NCI-H345 (cell line): ENCODE results near the gene RNU5B-1.
A peak's percentile ranks its signal among the peaks of the same experiment; 100 is the strongest.
"Not testable (repeated sequence)": the region's sequence is repeated elsewhere in the genome, so short reads cannot be mapped to it uniquely, and the experiment has no call there.

Source experiments
- DNase-seq: peaks from one replicate; lab custom pipeline; 2025; lab: John Stamatoyannopoulos, UW

Gene RNU5B-1

DNA sequence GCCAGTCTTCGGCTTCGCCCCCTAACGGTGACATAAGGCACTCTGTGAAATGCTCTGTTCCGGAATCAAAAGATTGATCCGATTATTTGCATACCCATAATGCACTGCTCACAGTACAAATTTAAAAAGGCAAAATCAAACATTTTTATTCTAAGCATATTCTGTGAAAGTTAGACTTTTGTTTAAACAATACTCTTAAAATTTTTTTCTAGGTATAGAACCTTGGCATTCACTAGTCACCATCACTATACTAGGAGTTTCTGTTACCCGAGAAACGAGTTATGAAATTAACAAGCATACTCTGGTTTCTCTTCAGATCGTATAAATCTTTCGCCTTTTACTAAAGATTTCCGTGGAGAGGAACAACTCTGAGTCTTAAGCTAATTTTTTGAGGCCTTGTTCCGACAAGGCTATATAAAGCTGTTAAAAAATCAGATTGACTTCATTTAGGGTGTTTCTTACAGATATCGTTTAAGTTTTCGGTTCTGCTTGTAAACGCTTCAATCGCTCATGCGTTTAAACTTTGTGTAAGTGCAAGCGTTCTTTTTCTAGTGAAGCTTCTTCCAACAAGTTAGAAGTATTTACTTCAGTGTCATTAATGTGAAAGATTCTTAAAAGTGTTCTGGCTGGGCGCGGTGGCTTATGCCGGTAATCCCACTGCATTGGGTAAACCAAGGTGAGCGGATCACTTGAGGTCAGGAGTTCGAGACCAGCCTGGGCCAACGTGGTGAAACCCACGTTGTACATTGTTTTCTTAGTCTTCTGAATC lies at the start of gene RNU5B-1:
RNU5B-1 (plus strand) TSS at position 297 of the 769 bp plus-strand sequence.
- peak; percentile 81 for DNase-seq

GRCh38 chr15:65254758-65255157 lies 49.7 kb upstream of the RNU5B-1 start:
- no peak for DNase-seq

DNA sequence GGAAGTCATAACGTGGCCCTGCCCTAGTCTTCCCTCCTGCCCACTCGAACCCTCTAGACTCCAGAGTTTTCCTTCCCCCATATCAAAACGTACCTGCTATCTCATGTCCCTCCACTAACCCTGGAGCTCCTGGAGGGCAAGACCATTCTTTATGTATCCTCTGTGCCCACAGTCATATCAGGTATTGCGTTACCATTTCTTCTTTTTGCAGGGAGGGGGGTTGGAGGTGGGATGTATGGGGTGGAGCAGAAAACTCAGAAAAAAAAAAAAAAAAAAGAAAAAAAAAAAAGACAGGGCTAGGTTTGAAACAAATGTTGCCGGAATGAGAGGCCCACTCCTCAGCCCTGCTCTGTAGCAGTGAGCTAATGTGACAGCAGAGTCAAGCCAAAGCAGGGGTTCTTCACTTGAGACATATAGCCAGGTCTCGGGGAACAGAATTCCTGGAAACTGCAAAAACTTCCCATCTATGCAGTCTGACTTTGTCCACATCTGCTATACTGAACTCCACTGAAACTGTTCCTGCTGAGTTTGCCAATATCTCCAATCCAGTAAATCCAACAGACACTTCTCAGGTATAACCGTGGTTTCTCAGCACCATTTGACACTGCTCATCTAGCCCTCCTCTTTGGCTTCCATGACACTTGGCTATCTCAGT lies 48.9 kb upstream of the RNU5B-1 start:
- DNase-seq = no peak

DNA sequence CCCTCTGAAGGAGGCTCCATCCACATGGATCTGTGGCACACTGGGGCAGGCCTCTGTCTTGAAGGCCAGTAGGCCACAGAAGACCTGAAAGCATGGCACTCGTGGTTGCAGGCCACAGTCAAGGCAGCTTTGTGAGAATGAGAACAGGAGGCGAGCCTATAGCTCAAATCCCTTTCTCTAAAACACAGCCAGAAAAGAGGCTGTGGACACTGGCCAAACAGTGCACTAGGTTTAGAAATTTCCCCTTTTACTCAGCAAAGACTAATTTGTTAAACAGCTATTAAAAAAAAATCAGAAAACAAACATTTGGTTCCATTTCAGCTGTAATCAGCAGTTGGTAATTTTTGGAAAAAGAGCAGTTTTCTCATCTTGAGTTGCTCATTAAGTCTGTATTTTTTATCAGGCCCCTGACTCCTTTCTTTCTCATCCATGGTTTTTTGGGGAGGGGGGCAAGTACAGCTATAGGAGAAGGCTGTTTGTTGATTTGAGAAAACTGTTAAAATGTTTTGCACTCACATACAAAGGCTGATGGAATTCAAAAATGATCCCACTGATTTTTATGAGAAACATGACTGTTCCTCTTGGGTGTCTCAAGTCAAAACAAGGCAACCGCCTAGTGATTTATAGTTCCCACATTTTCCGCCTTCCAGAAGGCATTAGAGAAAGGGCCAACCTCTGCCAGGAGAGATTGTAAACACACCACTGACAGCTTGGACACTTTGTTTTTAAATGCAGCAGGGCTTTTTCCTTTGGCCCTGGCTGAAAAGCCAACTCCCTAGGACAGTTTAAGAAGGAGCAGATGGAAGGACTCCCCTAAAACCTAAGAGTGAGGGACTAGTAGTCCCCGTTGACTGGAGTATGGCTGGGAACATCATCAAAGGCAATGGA lies 45.9 kb upstream of the RNU5B-1 start:
- no peak for DNase-seq

DNA sequence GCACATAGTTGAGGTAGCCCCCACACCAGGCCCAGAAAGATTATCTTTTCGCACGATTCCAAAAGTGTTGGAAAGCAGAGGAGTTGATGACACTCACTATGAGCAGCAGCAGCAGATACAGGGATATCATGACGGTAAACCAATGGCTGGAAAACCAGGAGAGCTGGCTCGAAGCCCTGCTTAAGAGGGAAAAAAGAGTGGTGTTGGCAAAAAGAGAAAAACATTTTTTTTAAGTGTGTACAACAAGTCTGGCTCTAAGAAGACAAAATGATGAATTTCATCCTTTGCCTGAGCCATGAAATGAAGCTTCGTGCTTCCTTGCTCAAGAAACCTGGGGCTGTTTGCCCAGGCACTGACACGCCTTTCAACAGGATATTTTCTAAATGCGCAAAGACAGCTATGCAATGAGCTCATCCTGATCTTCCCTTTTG lies 45.1 kb upstream of the RNU5B-1 start:
- DNase-seq = no peak

GRCh38 chr15:65260968-65261367 lies 43.5 kb upstream of the RNU5B-1 start:
- DNase-seq = no peak

DNA sequence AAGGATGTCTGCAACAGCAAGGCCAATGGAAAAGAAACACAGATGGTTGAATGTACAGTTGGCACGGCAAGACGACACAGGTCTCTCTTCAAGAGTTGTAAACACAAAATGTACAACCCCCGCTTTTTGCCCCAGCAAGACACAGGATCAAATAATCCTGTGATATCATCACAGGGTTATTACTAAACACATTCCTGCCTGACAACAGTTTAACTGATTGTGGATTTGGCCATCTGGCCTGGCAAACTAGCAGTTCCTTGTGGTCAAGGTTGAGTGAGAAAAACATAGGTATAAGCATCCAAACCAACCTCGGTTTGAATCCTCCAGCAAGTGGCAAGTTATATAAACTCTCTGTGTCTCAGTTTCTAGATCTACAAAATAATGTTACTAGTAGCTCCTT lies 41.2 kb upstream of the RNU5B-1 start:
- no peak for DNase-seq

- no peak for DNase-seq
Observed at GRCh38 chr15:65264863-65265430, 39.5 kb upstream of the RNU5B-1 start.

- no peak for DNase-seq
Observed at GRCh38 chr15:65266469-65266868, 38.0 kb upstream of the RNU5B-1 start.

DNA sequence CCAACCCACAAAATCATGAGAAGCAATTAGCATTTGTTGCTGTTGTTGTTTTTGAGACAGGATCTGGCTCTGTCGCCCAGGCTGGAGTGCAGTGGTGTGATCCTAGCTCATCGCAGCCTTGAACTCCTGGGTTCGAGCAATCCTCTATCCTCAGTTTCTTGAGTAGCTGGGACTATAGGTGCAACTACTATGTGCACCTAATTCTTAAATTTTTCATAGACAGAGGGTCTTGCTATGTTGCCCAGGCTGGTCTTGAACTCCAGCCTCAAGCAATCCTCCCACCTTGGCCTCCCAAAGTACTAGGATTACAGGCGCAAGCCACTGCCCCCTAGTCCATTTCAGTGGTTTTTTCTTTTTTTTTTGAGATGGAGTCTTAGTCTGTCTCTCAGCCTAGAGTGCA lies 36.1 kb upstream of the RNU5B-1 start:
- DNase-seq = no peak

DNA sequence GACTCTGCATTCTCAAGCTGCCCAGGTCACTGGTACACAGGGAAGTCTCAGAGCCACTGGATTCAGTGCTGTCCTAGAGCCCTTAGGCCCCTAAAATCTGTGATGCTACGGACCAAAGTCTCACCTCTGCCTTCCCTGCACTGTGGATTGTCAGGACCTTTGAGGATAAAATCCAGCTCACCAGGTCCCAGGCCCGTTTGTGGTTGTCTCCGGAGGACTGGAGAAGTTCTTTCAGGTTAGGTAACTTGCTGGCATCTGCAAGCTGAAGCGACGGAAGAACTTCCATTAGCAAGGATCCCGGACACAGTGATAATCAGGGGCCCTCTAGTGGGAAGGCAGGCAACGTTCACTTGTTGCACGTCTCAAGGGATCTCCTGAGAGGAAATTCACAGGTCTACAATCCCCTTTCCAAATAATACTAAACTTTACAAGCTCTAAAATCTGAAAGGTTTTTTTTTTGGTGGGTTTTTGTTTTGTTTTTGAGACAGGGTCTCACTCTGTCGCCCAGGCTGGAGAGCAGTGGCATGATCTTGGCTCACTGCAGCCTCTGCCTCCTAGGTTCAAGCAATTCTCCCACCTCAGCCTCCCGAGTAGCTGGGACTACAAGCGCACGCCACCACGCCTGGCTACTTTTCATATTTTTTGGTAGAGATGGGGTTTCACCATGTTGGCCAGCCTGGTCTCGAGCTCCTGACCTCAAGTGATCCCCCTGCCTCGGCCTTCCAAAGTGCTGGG lies 33.5 kb upstream of the RNU5B-1 start:
- not testable (repeated sequence) for DNase-seq

DNA sequence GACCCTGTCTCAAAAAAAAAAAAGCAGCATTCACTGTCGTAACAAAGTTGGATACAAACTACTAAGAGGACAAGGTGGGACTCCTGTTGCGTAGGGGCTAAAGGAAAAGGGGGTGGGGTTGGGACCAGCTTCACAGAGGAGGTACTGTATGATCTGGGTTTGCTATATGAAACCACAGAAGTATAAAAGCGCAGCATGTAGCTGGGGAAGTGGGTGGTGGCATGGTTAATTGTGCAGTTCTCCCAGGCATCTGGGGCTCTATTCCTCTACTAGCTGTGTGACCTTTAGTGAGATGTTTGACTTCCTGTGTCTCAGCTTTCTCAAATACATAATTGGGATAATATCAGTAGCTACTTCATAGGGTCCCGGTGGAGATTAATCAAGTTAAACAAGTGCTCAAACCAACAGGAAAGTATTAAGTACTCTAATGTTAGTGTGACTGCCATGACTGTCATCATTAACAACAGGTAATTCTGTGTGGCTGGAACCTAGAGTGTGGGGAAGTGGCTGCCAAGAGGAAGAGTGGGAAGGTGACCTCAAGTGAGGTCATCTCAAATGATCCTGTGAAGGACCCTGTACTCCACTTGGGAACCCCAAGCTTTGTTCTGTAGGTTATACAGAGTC lies 29.3 kb upstream of the RNU5B-1 start:
- DNase-seq = no peak

DNA sequence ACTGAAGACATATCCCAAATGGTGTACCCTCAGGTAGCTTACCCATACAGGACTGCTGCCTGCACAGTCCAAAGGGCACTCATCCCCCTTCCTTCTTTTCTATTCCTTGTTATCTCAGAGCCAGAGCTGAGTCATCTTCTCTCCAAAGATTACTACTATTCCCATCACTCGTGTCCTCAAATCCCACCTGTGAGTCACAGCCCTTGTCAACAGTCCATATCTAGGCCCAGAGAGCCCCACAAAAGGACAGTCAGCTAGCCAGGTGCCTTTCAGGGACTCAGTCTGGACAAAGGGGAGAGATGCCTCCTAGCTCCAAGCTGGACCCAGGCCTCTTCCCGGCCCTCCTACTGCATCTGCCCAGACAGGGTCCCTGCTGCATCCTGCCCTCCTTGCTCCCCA lies 28.8 kb upstream of the RNU5B-1 start:
- no peak for DNase-seq

- no peak for DNase-seq
Observed at GRCh38 chr15:65277015-65277414, 27.5 kb upstream of the RNU5B-1 start.

DNA sequence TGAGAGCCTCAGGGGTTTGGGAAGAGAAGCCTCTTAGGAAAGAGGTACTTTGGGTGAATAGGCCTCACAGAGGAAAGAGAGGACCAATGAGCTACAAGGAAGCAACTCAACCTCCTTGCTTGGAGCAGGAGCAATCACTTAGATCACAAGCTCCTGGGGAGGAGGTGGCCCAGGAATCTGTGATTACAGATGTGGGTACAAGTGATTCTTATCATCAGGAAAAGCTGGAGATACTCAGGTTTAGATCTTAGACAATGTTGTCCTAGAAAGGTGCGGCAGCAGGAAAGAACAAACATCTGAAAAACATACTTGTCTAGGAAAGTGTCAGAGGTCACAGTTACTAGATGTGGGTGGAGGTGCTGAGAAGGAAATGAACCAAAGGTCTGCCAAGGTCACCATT lies 26.0 kb upstream of the RNU5B-1 start:
- no peak for DNase-seq

GRCh38 chr15:65285291-65286068 lies 19.0 kb upstream of the RNU5B-1 start:
- DNase-seq = no peak

DNA sequence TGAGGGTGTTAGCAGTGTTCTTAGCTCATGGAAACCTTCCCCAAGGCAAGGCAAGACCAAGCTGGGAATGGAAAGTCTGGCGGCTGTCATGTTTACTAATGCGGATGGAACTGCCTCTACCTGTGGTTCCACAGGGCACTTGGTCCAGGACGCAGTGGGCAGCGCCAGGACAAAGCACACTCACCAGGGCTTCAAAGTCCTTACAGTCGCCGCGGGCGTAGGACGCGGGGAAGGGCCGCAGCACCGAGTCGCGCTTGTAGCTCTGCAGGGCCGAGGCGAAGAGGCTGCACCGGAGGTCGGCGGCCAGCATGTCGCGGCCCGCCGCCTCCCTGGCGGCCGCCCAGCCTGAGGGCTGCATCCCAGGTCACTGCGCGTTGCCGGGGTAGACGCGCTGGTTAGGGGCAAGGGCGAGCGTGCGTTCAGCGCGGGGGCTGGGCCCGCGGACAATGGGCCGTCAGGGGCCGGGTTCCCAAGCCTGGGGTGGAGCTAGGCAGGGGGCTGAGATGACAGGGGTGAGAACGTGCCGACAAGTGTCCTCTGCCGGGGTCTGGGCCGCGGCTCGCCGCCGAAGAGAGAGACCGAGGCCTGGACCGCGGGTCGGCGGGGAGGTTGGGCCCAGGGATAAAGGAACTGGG lies 18.3 kb upstream of the RNU5B-1 start:
- DNase-seq = no peak

DNA sequence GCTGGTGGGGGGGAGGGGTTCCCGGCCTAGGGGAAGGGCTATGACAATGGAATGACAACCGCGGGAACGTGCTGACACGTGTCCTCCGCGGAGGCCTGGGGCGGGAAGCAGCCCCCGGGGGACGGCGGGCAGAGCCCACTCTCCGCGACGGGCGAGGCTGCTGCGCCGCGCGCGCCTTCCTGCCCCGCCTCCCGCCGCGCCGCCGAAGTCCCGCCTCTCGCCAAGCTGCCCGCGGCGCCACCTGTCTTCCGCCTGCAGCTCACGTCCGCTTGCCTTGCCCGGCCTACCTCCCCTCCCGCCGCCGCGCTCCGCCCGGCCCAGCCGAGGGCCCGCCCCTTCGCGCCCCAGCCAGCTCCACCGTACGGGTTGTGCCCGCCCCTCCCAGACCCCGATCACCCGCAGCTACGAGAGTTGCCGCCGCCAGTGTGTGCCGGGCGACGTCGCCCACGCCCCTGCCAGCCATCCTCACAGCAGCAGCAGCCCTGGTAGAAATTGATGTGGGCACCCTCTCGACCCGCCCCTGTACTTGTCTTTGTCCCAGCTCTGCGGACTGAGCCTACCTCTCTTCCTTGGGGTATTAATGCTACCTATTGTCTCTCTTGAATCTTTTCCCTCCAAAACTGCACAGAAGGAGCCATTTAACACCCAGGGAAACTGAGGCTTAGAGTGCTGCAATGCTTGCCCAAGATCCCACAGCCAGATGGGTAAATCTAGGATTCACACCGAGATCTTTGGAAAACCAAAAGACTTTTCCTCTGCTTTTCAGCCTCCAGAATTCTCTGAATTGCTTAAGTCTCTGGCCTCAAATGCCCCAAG lies 17.6 kb upstream of the RNU5B-1 start, which contains the start of gene PARP16:
PARP16 (minus strand) TSS at position 180 of the 816 bp plus-strand sequence. CDS start 457 bp downstream, outside the sequence.
- peak; percentile 91 for DNase-seq

GRCh38 chr15:65287520-65287855 lies 17.0 kb upstream of the RNU5B-1 start:
- no peak for DNase-seq
